MG63 (cell line): ENCODE results near the gene ATOH8. TPM values are rescaled to one million over a fixed set of nuclear protein-coding genes. Genes with fewer than 3 reads are reported as not detected.

Experiments
- DNase-seq: peaks from one replicate; pipeline ENCODE4 v3.0.0-alpha.2; 2020
- H3K27me3 ChIP-seq: fragments of 250-450 bp; sonication (Bioruptor Pico); 2 replicates; pipeline ENCODE4 v1.5.1; 2020; ENCODE audit warnings: mild to moderate bottlenecking, moderate library complexity
- H3K36me3 ChIP-seq: fragments of 250-450 bp; sonication (Bioruptor Pico); 2 replicates; pipeline ENCODE4 v1.5.1; 2020; ENCODE audit warnings: mild to moderate bottlenecking, moderate library complexity
- H3K4me3 ChIP-seq: fragments of 250-450 bp; sonication (Bioruptor Pico); 2 replicates; pipeline ENCODE4 v1.5.1; 2020; ENCODE audit warnings: mild to moderate bottlenecking, moderate library complexity
- H3K9me3 ChIP-seq: fragments of 250-450 bp; sonication (Bioruptor Pico); 2 replicates; pipeline ENCODE4 v1.5.1; 2020; ENCODE audit warnings: mild to moderate bottlenecking, moderate library complexity
- total RNA-seq: library from RNA; depleted of rRNA; stranded (reverse); fragments of >200 nt; shearing (Covaris generic); gene quantifications from 2 replicates; pipeline ENCODE4 v1.2.3, GENCODE V29; 2014; ENCODE audit warnings: low replicate concordance

Gene ATOH8
- total RNA-seq, 1 experiment from 2014 or later = 43.5 TPM

GRCh38 chr2:85714841-85715240 lies 39.0 kb upstream of the ATOH8 start:
- Histone ChIP-seq H3K9me3 (no peaks in the 10 kb centered on the region), H3K27me3 (no peaks in the 10 kb centered on the region), H3K36me3 (no peaks in the 10 kb centered on the region), H3K4me3 (no peak overlapping the region)
- DNase-seq = no peak

GRCh38 chr2:85716346-85716914 lies 37.4 kb upstream of the ATOH8 start:
- Histone ChIP-seq H3K36me3 (no peaks in the 10 kb centered on the region), H3K4me3 (no peak overlapping the region), H3K9me3 (no peaks in the 10 kb centered on the region), H3K27me3 (no peaks in the 10 kb centered on the region)
- no peak for DNase-seq

- H3K36me3 ChIP-seq = no peaks in the 10 kb centered on the region
- no peaks in the 10 kb centered on the region for H3K27me3 ChIP-seq
- H3K9me3 ChIP-seq = no peaks in the 10 kb centered on the region
- DNase-seq = no peak
- H3K4me3 ChIP-seq = no peak overlapping the region
These were observed 36.3 kb upstream of the ATOH8 start for GRCh38 chr2:85717308-85718008.

GRCh38 chr2:85718009-85718391 lies 35.8 kb upstream of the ATOH8 start:
- Histone ChIP-seq H3K27me3 (no peaks in the 10 kb centered on the region), H3K36me3 (no peaks in the 10 kb centered on the region), H3K9me3 (no peaks in the 10 kb centered on the region), H3K4me3 (no peak overlapping the region)
- DNase-seq = no peak

GRCh38 chr2:85718885-85719492 lies 34.8 kb upstream of the ATOH8 start:
- Histone ChIP-seq H3K9me3 (no peaks in the 10 kb centered on the region), H3K36me3 (no peaks in the 10 kb centered on the region), H3K27me3 (no peaks in the 10 kb centered on the region), H3K4me3 (no peak overlapping the region)
- no peak for DNase-seq

- no peak for DNase-seq
- Histone ChIP-seq H3K36me3 (no peaks in the 10 kb centered on the region), H3K9me3 (no peaks in the 10 kb centered on the region), H3K27me3 (no peaks in the 10 kb centered on the region), H3K4me3 (no peak overlapping the region)
These were observed 34.1 kb upstream of the ATOH8 start for GRCh38 chr2:85719609-85720240.

- H3K4me3 ChIP-seq = no peak overlapping the region
- H3K36me3 ChIP-seq = no peaks in the 10 kb centered on the region
- H3K9me3 ChIP-seq = no peaks in the 10 kb centered on the region
- H3K27me3 ChIP-seq = no peaks in the 10 kb centered on the region
- no peak for DNase-seq
These were observed 33.3 kb upstream of the ATOH8 start for GRCh38 chr2:85720533-85720932.

GRCh38 chr2:85721641-85722040 lies 32.1 kb upstream of the ATOH8 start:
- no peak for DNase-seq
- Histone ChIP-seq H3K27me3 (no peaks in the 10 kb centered on the region), H3K36me3 (no peaks in the 10 kb centered on the region), H3K4me3 (no peak overlapping the region), H3K9me3 (no peaks in the 10 kb centered on the region)

GRCh38 chr2:85722519-85722918 lies 31.3 kb upstream of the ATOH8 start:
- no peaks in the 10 kb centered on the region for H3K36me3 ChIP-seq
- H3K27me3 ChIP-seq = no peaks in the 10 kb centered on the region
- no peak overlapping the region for H3K4me3 ChIP-seq
- no peak for DNase-seq
- no peaks in the 10 kb centered on the region for H3K9me3 ChIP-seq

GRCh38 chr2:85723707-85724360 lies 30.0 kb upstream of the ATOH8 start:
- H3K27me3 ChIP-seq = no peaks in the 10 kb centered on the region
- no peak overlapping the region for H3K4me3 ChIP-seq
- H3K9me3 ChIP-seq = no peaks in the 10 kb centered on the region
- H3K36me3 ChIP-seq = no peaks in the 10 kb centered on the region
- DNase-seq = no peak

GRCh38 chr2:85724731-85725181 lies 29.0 kb upstream of the ATOH8 start:
- H3K27me3 ChIP-seq = no peaks in the 10 kb centered on the region
- H3K9me3 ChIP-seq = no peaks in the 10 kb centered on the region
- H3K4me3 ChIP-seq = no peak overlapping the region
- H3K36me3 ChIP-seq = no peaks in the 10 kb centered on the region
- DNase-seq = no peak

GRCh38 chr2:85725451-85725850 lies 28.3 kb upstream of the ATOH8 start:
- Histone ChIP-seq H3K9me3 (no peaks in the 10 kb centered on the region), H3K27me3 (no peaks in the 10 kb centered on the region), H3K4me3 (no peak overlapping the region), H3K36me3 (no peaks in the 10 kb centered on the region)
- DNase-seq = no peak

- H3K9me3 ChIP-seq = no peaks in the 10 kb centered on the region
- no peaks in the 10 kb centered on the region for H3K27me3 ChIP-seq
- H3K36me3 ChIP-seq = no peaks in the 10 kb centered on the region
- no peak overlapping the region for H3K4me3 ChIP-seq
- no peak for DNase-seq
These were observed 26.0 kb upstream of the ATOH8 start for GRCh38 chr2:85727798-85728197.

- Histone ChIP-seq H3K27me3 (no peaks in the 10 kb centered on the region), H3K4me3 (no peak overlapping the region), H3K9me3 (no peaks in the 10 kb centered on the region), H3K36me3 (no peaks in the 10 kb centered on the region)
- no peak for DNase-seq
These were observed 25.4 kb upstream of the ATOH8 start for GRCh38 chr2:85728342-85728741.

GRCh38 chr2:85728883-85729824 lies 24.6 kb upstream of the ATOH8 start:
- Histone ChIP-seq H3K9me3 (no peaks in the 10 kb centered on the region), H3K36me3 (no peaks in the 10 kb centered on the region), H3K4me3 (no peak overlapping the region), H3K27me3 (no peaks in the 10 kb centered on the region)
- peak; percentile 83 for DNase-seq

GRCh38 chr2:85729825-85730510 lies 23.8 kb upstream of the ATOH8 start:
- Histone ChIP-seq H3K36me3 (no peaks in the 10 kb centered on the region), H3K4me3 (no peak overlapping the region), H3K9me3 (no peaks in the 10 kb centered on the region), H3K27me3 (no peaks in the 10 kb centered on the region)
- no peak for DNase-seq
